NB4 (cell line): ENCODE data around the gene H6PD.

Source experiments
- DNase-seq: peaks from one replicate; pipeline ENCODE4 v3.0.0; 2010; ENCODE audit warnings: low read depth
- H3K4me3 ChIP-seq: one replicate; pipeline ENCODE4 v1.5.1; 2011; ENCODE audit warnings: mild to moderate bottlenecking, low read depth, low read length, moderate library complexity
- CTCF ChIP-seq: IDR thresholded peaks from one replicate; pipeline ENCODE4 v1.5.1; 2012; ENCODE audit warnings: low read depth, low read length
- MAX ChIP-seq: IDR thresholded peaks from 2 replicates; pipeline ENCODE4 v1.6.1; 2011; ENCODE audit warnings: low read depth, low read length
- MYC ChIP-seq: IDR thresholded peaks from 2 replicates; pipeline ENCODE4 v1.6.1; 2011; ENCODE audit warnings: low read depth, low read length
- POLR2A ChIP-seq: IDR thresholded peaks from 2 replicates; pipeline ENCODE4 v1.6.1; 2011; ENCODE audit warnings: mild to moderate bottlenecking; ENCODE audit not compliant: insufficient read length; ENCODE audit errors: extremely low read depth

The H6PD gene

GRCh38 chr1:9228609-9229008 is 6.0 kb upstream of the H6PD start:
- TF ChIP-seq POLR2A (no peak), CTCF (no peak), MYC (no peak), MAX (no peak)
- peak; percentile 84 for DNase-seq
- no peak overlapping the region for H3K4me3 ChIP-seq

GRCh38 chr1:9229549-9229948 is 5.0 kb upstream of the H6PD start:
- TF ChIP-seq MYC (no peak), MAX (no peak), POLR2A (no peak), CTCF (no peak)

GRCh38 chr1:9230869-9231533 is 3.6 kb upstream of the H6PD start:
- no peak overlapping the region for H3K4me3 ChIP-seq
- DNase-seq, result no peak
- TF ChIP-seq MYC, result no peak
- no peak for TF ChIP-seq MAX
- TF ChIP-seq CTCF, result no peak
- no peak for TF ChIP-seq POLR2A

More at GRCh38 chr1:9229549-9229948, 5.0 kb upstream of the H6PD start:
- DNase-seq, result no peak
- H3K4me3 ChIP-seq, result no peak overlapping the region

GRCh38 chr1:9231648-9232332 is 2.8 kb upstream of the H6PD start:
- TF ChIP-seq MYC, result no peak
- no peak for TF ChIP-seq MAX
- no peak for TF ChIP-seq POLR2A
- TF ChIP-seq CTCF, result no peak
- no peak for DNase-seq
- no peak overlapping the region for H3K4me3 ChIP-seq

- TF ChIP-seq CTCF (no peak), MYC (no peak)
- H3K4me3 ChIP-seq, result peak overlapping the region; percentile 28
- DNase-seq, result peak; percentile 87
Observed at GRCh38 chr1:9233241-9233941, 1.2 kb upstream of the H6PD start.
